AG09319 (cell line): ENCODE results near the gene PDE2A.

ENCODE experiments used
- DNase-seq: peaks from one replicate; pipeline ENCODE4 v3.0.0-alpha.2; 2010; ENCODE audit warnings: low read depth; ENCODE audit errors: extremely low read depth
- TF ChIP-seq, protein P1 (sequence below): IDR thresholded peaks from 2 replicates; pipeline ENCODE4 v1.5.1; 2011; ENCODE audit warnings: low read depth, mild to moderate bottlenecking, inconsistent platforms, low read length, moderate library complexity

PDE2A gene

DNA sequence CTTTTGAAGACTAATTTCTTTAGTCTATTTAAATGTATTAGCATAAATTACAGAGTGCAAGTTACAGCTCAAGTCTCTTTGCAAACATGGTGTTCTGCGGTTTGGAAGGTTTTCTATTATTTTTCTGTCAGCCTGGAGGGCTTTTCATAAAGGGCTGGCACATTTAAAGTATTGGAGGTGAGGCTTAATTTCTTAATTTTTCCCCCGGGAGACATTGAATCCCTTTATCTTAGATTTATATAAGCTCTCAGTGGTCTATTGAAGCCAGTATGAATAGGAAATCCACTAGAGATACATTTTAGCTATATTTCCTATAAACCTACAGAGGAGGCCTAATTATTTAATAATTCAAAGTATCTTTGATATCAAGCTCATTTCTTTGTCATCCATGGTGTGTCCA lies 137.2 kb downstream of the PDE2A start:
- DNase-seq: no peak
- TF ChIP-seq, protein P1, sequence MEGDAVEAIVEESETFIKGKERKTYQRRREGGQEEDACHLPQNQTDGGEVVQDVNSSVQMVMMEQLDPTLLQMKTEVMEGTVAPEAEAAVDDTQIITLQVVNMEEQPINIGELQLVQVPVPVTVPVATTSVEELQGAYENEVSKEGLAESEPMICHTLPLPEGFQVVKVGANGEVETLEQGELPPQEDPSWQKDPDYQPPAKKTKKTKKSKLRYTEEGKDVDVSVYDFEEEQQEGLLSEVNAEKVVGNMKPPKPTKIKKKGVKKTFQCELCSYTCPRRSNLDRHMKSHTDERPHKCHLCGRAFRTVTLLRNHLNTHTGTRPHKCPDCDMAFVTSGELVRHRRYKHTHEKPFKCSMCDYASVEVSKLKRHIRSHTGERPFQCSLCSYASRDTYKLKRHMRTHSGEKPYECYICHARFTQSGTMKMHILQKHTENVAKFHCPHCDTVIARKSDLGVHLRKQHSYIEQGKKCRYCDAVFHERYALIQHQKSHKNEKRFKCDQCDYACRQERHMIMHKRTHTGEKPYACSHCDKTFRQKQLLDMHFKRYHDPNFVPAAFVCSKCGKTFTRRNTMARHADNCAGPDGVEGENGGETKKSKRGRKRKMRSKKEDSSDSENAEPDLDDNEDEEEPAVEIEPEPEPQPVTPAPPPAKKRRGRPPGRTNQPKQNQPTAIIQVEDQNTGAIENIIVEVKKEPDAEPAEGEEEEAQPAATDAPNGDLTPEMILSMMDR: no peak

DNA sequence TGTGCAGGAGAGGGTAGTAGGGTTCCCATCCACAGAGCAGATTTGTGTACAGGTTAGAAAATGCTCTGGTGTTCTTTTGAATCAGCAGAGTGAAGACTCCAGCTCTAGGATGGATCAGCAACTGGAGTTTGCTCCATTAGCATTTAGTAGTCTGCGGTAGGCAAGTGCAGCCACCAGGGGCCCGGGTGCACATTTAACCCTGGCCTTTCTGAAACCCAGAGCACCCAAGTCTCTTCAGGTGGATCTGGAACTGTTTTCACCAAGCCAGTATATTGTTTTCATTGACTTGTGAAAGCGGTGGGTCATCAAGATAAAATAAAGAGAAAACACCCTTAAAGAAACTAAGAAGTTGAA lies 139.1 kb downstream of the PDE2A start:
- TF ChIP-seq, protein P1: no peak
- DNase-seq: no peak

DNA sequence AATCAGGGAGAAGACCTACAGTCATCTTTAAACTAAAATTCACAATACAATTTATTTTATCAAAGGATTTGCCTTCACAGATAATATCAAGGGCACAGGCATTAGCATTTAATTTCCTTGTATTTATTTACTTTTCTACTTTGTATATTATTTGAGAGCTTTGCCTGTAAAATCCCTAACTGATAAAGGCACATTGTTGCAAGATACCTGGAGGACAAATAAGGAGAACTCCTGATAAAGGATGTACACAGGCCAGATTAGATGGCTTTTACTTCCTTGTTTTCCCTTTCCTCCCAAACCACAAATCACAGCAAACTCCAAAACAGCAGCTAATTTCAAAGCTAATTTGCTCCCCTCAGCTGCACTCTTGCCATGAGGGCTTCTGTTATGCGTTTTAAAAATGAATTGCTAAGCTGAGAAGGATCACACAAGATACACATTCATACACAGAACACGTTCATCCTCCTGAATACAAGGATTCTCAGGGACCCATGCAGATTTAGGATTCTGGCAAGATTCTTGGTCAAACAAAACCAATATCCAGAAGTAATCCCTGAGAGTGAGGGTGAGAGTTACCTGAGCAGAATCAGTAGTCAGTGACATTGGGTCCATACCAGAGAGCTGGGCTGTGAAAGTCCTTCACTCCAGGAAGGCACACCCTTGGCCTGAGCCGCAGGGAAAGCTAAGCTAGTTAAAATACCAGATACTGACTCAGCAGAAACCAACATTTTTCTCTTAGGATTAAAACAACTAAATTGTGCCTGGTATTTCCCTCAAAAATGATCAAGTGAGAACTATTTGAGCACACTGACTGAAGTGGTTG lies 139.6 kb downstream of the PDE2A start:
- DNase-seq: no peak
- TF ChIP-seq, protein P1: no peak

DNA sequence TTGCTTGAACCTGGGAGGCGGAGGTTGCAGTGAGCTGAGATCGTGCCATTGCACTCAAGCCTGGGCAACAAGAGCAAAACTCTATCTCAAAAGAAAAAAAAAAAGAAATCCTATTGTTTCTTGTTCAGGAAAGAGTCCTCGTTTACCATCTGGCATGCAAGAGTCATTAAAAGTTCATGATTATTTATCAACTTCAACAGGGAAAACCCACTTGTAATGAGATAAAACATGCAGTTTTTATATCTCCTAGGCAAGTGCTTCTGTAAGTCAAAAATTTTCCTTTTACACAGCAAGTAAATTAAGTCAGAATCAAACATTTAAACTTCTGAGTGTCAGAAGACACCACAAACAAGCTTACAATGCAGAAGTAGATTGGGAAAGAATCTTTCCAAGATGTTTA lies 145.2 kb downstream of the PDE2A start:
- TF ChIP-seq, protein P1: no peak
- DNase-seq: no peak

DNA sequence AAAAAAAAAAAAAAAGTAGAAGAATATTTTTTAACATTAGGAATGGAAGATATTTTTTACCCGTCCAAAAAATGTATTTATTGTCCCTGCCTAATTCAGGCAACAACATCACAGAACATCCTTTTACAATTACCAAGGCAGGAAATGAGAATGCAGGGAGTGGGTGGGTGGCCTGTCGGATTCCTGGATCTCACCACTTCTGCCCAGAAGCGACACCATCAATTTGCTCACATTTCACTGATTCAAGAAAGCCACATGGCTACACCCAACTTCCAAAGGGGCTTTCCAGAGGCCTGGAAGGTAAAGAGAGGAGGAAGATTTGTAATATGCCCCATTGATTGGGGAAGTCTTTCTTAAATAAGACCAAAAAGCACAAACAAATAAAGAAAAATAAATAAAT lies 146.1 kb downstream of the PDE2A start:
- no peak for DNase-seq
- TF ChIP-seq, protein P1: no peak
